GM23338 (cell line): ENCODE measurements around the gene VDR.

Source experiments
- CREB1 ChIP-seq: fragments of 250-450 bp; sonication (Bioruptor Pico); IDR thresholded peaks from 2 replicates; pipeline ENCODE4 v1.5.0; 2020; ENCODE audit warnings: low read depth, mild to moderate bottlenecking, moderate library complexity
- CTCF ChIP-seq, 2 experiments: fragments of 200-600 bp in 1 of 2; sonication (generic) in 1 of 2; conservative IDR thresholded peaks; 2 replicates each; pipeline versions ENCODE4 v1.5.1 to v1.6.1; 2016 to 2017; ENCODE audit warnings: antibody characterized with exemption in 2 of 2, low read depth in 2 of 2, mild to moderate bottlenecking in 2 of 2, moderate library complexity in 1 of 2
- EZH2 ChIP-seq: fragments of 200-600 bp; sonication (generic); IDR thresholded peaks from one replicate; pipeline ENCODE4 v1.8.0; 2017; ENCODE audit warnings: antibody characterized with exemption, mild to moderate bottlenecking, low read depth; ENCODE audit not compliant: unreplicated experiment
- NANOG ChIP-seq: IDR thresholded peaks from 2 replicates; pipeline ENCODE4 v1.6.1; 2016; ENCODE audit warnings: antibody characterized with exemption, borderline replicate concordance
- POLR2AphosphoS5 ChIP-seq: IDR thresholded peaks from 2 replicates; pipeline ENCODE4 v1.6.1; 2016; ENCODE audit warnings: antibody characterized with exemption, low read depth
- TF ChIP-seq, protein P1 (sequence below): IDR thresholded peaks from 2 replicates; pipeline ENCODE4 v1.6.1; 2016; ENCODE audit warnings: antibody characterized with exemption
- TF ChIP-seq, protein P2 (sequence below): IDR thresholded peaks from one replicate; pipeline ENCODE4 v1.6.1; 2018; ENCODE audit warnings: antibody characterized with exemption; ENCODE audit not compliant: unreplicated experiment

- TF ChIP-seq CTCF (conservative IDR thresholded peaks at IDR 0.05; ENCODE audit: low read depth in 2 of 2), result no peak
- TF ChIP-seq, protein P1, sequence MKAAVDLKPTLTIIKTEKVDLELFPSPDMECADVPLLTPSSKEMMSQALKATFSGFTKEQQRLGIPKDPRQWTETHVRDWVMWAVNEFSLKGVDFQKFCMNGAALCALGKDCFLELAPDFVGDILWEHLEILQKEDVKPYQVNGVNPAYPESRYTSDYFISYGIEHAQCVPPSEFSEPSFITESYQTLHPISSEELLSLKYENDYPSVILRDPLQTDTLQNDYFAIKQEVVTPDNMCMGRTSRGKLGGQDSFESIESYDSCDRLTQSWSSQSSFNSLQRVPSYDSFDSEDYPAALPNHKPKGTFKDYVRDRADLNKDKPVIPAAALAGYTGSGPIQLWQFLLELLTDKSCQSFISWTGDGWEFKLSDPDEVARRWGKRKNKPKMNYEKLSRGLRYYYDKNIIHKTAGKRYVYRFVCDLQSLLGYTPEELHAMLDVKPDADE, result no peak
- TF ChIP-seq POLR2AphosphoS5, result no peak
- TF ChIP-seq NANOG, result no peak
- TF ChIP-seq EZH2, result no peak
- TF ChIP-seq CREB1 (CRISPR knock-in tag), result no peak
- TF ChIP-seq, protein P2, sequence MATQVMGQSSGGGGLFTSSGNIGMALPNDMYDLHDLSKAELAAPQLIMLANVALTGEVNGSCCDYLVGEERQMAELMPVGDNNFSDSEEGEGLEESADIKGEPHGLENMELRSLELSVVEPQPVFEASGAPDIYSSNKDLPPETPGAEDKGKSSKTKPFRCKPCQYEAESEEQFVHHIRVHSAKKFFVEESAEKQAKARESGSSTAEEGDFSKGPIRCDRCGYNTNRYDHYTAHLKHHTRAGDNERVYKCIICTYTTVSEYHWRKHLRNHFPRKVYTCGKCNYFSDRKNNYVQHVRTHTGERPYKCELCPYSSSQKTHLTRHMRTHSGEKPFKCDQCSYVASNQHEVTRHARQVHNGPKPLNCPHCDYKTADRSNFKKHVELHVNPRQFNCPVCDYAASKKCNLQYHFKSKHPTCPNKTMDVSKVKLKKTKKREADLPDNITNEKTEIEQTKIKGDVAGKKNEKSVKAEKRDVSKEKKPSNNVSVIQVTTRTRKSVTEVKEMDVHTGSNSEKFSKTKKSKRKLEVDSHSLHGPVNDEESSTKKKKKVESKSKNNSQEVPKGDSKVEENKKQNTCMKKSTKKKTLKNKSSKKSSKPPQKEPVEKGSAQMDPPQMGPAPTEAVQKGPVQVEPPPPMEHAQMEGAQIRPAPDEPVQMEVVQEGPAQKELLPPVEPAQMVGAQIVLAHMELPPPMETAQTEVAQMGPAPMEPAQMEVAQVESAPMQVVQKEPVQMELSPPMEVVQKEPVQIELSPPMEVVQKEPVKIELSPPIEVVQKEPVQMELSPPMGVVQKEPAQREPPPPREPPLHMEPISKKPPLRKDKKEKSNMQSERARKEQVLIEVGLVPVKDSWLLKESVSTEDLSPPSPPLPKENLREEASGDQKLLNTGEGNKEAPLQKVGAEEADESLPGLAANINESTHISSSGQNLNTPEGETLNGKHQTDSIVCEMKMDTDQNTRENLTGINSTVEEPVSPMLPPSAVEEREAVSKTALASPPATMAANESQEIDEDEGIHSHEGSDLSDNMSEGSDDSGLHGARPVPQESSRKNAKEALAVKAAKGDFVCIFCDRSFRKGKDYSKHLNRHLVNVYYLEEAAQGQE, result no peak
Measured at GRCh38 chr12:47899466-47899865, 5.3 kb downstream of the VDR start.
